Neural cell (in vitro differentiated cells): ENCODE measurements around the gene TRIM14.

Source experiments
- CTCF ChIP-seq: fragments of 450-650 bp; IDR thresholded peaks from 2 replicates; pipeline ENCODE4 v1.5.1; 2014; ENCODE audit warnings: antibody characterized with exemption, mild to moderate bottlenecking, moderate library complexity; ENCODE audit not compliant: poor library complexity, severe bottlenecking
- EP300 ChIP-seq: fragments of 450-650 bp; conservative IDR thresholded peaks from 2 replicates; pipeline ENCODE4 v1.6.1; 2014; ENCODE audit warnings: antibody characterized with exemption, mild to moderate bottlenecking, moderate library complexity; ENCODE audit not compliant: poor library complexity, severe bottlenecking
- EZH2 ChIP-seq: fragments of 200-600, 300-800 bp; shearing (Covaris generic), sonication (generic); IDR thresholded peaks from 2 replicates; pipeline ENCODE4 v1.6.1; 2014; ENCODE audit warnings: antibody characterized with exemption, low read length, borderline replicate concordance, mild to moderate bottlenecking; ENCODE audit not compliant: insufficient read depth, poor library complexity, severe bottlenecking
- POLR2AphosphoS5 ChIP-seq: IDR thresholded peaks from 2 replicates; pipeline ENCODE4 v1.6.1; 2012
- RAD21 ChIP-seq: fragments of 450-650 bp; conservative IDR thresholded peaks from 2 replicates; pipeline ENCODE4 v1.6.1; 2014; ENCODE audit warnings: antibody characterized with exemption, mild to moderate bottlenecking, moderate library complexity
- SMC3 ChIP-seq: fragments of 450-650 bp; conservative IDR thresholded peaks from 2 replicates; pipeline ENCODE4 v1.6.1; 2014; ENCODE audit warnings: antibody characterized with exemption, mild to moderate bottlenecking, moderate library complexity; ENCODE audit not compliant: poor library complexity
- TAF1 ChIP-seq: IDR thresholded peaks from 2 replicates; pipeline ENCODE4 v1.6.1; 2012; ENCODE audit warnings: low read depth
- TF ChIP-seq, protein P1 (sequence below): IDR thresholded peaks from 2 replicates; pipeline ENCODE4 v1.6.1; 2012; ENCODE audit warnings: borderline replicate concordance

GRCh38 chr9:98105006-98105405 lies 14.0 kb downstream of the TRIM14 start:
- no peak for TF ChIP-seq CTCF
- TF ChIP-seq POLR2AphosphoS5 = no peak
- TF ChIP-seq SMC3 = no peak
- TF ChIP-seq EZH2 = no peak
- TF ChIP-seq EP300 = no peak
- TF ChIP-seq RAD21 = no peak
- TF ChIP-seq, protein P1, sequence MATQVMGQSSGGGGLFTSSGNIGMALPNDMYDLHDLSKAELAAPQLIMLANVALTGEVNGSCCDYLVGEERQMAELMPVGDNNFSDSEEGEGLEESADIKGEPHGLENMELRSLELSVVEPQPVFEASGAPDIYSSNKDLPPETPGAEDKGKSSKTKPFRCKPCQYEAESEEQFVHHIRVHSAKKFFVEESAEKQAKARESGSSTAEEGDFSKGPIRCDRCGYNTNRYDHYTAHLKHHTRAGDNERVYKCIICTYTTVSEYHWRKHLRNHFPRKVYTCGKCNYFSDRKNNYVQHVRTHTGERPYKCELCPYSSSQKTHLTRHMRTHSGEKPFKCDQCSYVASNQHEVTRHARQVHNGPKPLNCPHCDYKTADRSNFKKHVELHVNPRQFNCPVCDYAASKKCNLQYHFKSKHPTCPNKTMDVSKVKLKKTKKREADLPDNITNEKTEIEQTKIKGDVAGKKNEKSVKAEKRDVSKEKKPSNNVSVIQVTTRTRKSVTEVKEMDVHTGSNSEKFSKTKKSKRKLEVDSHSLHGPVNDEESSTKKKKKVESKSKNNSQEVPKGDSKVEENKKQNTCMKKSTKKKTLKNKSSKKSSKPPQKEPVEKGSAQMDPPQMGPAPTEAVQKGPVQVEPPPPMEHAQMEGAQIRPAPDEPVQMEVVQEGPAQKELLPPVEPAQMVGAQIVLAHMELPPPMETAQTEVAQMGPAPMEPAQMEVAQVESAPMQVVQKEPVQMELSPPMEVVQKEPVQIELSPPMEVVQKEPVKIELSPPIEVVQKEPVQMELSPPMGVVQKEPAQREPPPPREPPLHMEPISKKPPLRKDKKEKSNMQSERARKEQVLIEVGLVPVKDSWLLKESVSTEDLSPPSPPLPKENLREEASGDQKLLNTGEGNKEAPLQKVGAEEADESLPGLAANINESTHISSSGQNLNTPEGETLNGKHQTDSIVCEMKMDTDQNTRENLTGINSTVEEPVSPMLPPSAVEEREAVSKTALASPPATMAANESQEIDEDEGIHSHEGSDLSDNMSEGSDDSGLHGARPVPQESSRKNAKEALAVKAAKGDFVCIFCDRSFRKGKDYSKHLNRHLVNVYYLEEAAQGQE = no peak
- TF ChIP-seq TAF1 = no peak
